ENCODE results near the gene MPRIP.
A peak's percentile ranks its signal among the peaks of the same experiment; 100 is the strongest.

MPRIP gene

GRCh38 chr17:17070931-17071330, 28.7 kb downstream of the MPRIP start:
- DNase-seq (ENCODE audit: low spot score) = no peak

- DNase-seq (ENCODE audit: low spot score) = no peak
Observed at GRCh38 chr17:17071531-17072360, 29.5 kb downstream of the MPRIP start.

GRCh38 chr17:17072546-17072945, 30.3 kb downstream of the MPRIP start:
- DNase-seq (ENCODE audit: low spot score) = no peak

- DNase-seq (ENCODE audit: low spot score) = no peak
Observed at GRCh38 chr17:17073030-17073564, 30.8 kb downstream of the MPRIP start.

- peak; percentile 25 for DNase-seq (ENCODE audit: low spot score)
Observed at GRCh38 chr17:17073581-17074403, 31.5 kb downstream of the MPRIP start.

- DNase-seq (ENCODE audit: low spot score) = peak; percentile 37
Observed at GRCh38 chr17:17075125-17075781, 33.0 kb downstream of the MPRIP start.

GRCh38 chr17:17076066-17076465, 33.8 kb downstream of the MPRIP start:
- no peak for DNase-seq (ENCODE audit: low spot score)

- no peak for DNase-seq (ENCODE audit: low spot score)
Observed at GRCh38 chr17:17077101-17077500, 34.8 kb downstream of the MPRIP start.

GRCh38 chr17:17077861-17078732, 35.8 kb downstream of the MPRIP start:
- DNase-seq (ENCODE audit: low spot score) = no peak

- DNase-seq (ENCODE audit: low spot score) = no peak
Observed at GRCh38 chr17:17078832-17079231, 36.6 kb downstream of the MPRIP start.

GRCh38 chr17:17079336-17079735, 37.1 kb downstream of the MPRIP start:
- DNase-seq (ENCODE audit: low spot score) = no peak

GRCh38 chr17:17079761-17080160, 37.5 kb downstream of the MPRIP start:
- DNase-seq (ENCODE audit: low spot score) = no peak

GRCh38 chr17:17080181-17080631, 37.9 kb downstream of the MPRIP start:
- no peak for DNase-seq (ENCODE audit: low spot score)

GRCh38 chr17:17080781-17081180, 38.5 kb downstream of the MPRIP start:
- no peak for DNase-seq (ENCODE audit: low spot score)

GRCh38 chr17:17081304-17081940, 39.2 kb downstream of the MPRIP start:
- DNase-seq (ENCODE audit: low spot score) = no peak

GRCh38 chr17:17082878-17083277, 40.6 kb downstream of the MPRIP start:
- no peak for DNase-seq (ENCODE audit: low spot score)

GRCh38 chr17:17084317-17084835, 42.1 kb downstream of the MPRIP start:
- DNase-seq (ENCODE audit: low spot score) = no peak

GRCh38 chr17:17084941-17085340, 42.7 kb downstream of the MPRIP start:
- no peak for DNase-seq (ENCODE audit: low spot score)

- DNase-seq (ENCODE audit: low spot score) = no peak
Observed at GRCh38 chr17:17086585-17086984, 44.3 kb downstream of the MPRIP start.

- no peak for DNase-seq (ENCODE audit: low spot score)
Observed at GRCh38 chr17:17087424-17088015, 45.3 kb downstream of the MPRIP start.
